GM19324 (cell line): ENCODE measurements around the gene CDH2.

Experiments
- ATAC-seq: cut with Tn5 transposase; IDR thresholded peaks from one replicate; pipeline ENCODE4 v1.9.1; 2021; ENCODE audit warnings: mild to moderate bottlenecking, moderate library complexity; ENCODE audit not compliant: unreplicated experiment, low FRiP score

Gene CDH2

GRCh38 chr18:28095041-28095440, 81.9 kb downstream of the CDH2 start:
- ATAC-seq, result no peak

- ATAC-seq, result no peak
These were observed 85.7 kb downstream of the CDH2 start for GRCh38 chr18:28091197-28091596.

- no peak for ATAC-seq
These were observed 88.5 kb downstream of the CDH2 start for GRCh38 chr18:28088477-28088876.

- ATAC-seq, result no peak
These were observed 90.0 kb downstream of the CDH2 start for GRCh38 chr18:28086670-28087552.

GRCh38 chr18:28081516-28081915, 95.4 kb downstream of the CDH2 start:
- no peak for ATAC-seq

- ATAC-seq, result no peak
These were observed 96.0 kb downstream of the CDH2 start for GRCh38 chr18:28080876-28081300.

- no peak for ATAC-seq
These were observed 97.0 kb downstream of the CDH2 start for GRCh38 chr18:28079883-28080282.

- no peak for ATAC-seq
These were observed 98.1 kb downstream of the CDH2 start for GRCh38 chr18:28078849-28079248.

GRCh38 chr18:28078298-28078697, 98.6 kb downstream of the CDH2 start:
- no peak for ATAC-seq

- ATAC-seq, result no peak
These were observed 101.4 kb downstream of the CDH2 start for GRCh38 chr18:28075501-28075900.

- ATAC-seq, result no peak
These were observed 102.9 kb downstream of the CDH2 start for GRCh38 chr18:28074076-28074475.

- ATAC-seq, result no peak
These were observed 103.3 kb downstream of the CDH2 start for GRCh38 chr18:28073658-28074057.

GRCh38 chr18:28071199-28071598, 105.7 kb downstream of the CDH2 start:
- no peak for ATAC-seq

- ATAC-seq, result no peak
These were observed 108.7 kb downstream of the CDH2 start for GRCh38 chr18:28068207-28068606.

- no peak for ATAC-seq
These were observed 109.6 kb downstream of the CDH2 start for GRCh38 chr18:28067346-28067745.

- ATAC-seq, result no peak
These were observed 111.1 kb downstream of the CDH2 start for GRCh38 chr18:28065793-28066186.

GRCh38 chr18:28065031-28065792, 111.7 kb downstream of the CDH2 start:
- ATAC-seq, result no peak

GRCh38 chr18:28063926-28064325, 113.0 kb downstream of the CDH2 start:
- ATAC-seq, result no peak

- no peak for ATAC-seq
These were observed 113.6 kb downstream of the CDH2 start for GRCh38 chr18:28063271-28063761.

- no peak for ATAC-seq
These were observed 114.5 kb downstream of the CDH2 start for GRCh38 chr18:28062443-28062842.

GRCh38 chr18:28059861-28060260, 117.1 kb downstream of the CDH2 start:
- no peak for ATAC-seq
